ENCODE data around the gene LDLRAD3.

LDLRAD3 gene

GRCh38 chr11:36212564-36213392 is 268.9 kb downstream of the LDLRAD3 start:
- ChIA-PET POLR2A (ENCODE audit: low non-redundant PET) (no interaction called here), CTCF (interaction anchor here (0.6 to 0.7 kb wide), 2 partner anchors 336 to 479 kb away, joined by 3 to 4 read pairs; no protein-coding TSS in a partner anchor)
- H3K27ac ChIP-seq = no peak overlapping the region
- DNase-seq (ENCODE audit: low spot score) = no peak
- no peak for TF ChIP-seq CTCF (conservative IDR thresholded peaks at IDR 0.05; ENCODE audit: low read depth)

DNA sequence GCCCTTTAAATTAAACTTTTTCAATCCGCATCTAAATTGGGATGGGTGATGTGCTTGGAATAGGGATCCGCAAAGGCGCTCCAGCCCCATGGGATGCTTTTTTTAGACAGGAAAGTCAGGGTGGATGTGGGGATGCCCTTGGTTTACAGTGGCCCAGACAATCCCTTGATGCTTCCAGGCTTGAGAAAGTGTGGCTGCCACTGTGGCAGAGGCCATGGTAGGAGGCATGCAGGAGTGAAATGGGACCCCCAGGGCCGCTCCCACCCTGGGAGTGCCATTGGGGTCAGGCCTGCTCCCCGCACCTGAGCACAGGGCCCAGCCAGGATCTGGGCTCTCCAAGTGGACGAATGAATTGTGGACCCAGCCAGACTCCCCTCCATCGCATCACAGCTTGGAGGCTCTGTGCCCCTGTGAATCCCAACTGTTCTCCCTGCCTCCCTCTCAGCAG is 269.6 kb downstream of the LDLRAD3 start:
- TF ChIP-seq CTCF (conservative IDR thresholded peaks at IDR 0.05; ENCODE audit: low read depth) = no peak
- CTCF ChIA-PET = interaction anchor here (0.6 kb wide), 1 partner anchor 480 kb away, joined by 4 read pairs; no protein-coding TSS in a partner anchor
- H3K27ac ChIP-seq = no peak overlapping the region
- POLR2A ChIA-PET (ENCODE audit: low non-redundant PET) = no interaction called here
- no peak for DNase-seq (ENCODE audit: low spot score)

DNA sequence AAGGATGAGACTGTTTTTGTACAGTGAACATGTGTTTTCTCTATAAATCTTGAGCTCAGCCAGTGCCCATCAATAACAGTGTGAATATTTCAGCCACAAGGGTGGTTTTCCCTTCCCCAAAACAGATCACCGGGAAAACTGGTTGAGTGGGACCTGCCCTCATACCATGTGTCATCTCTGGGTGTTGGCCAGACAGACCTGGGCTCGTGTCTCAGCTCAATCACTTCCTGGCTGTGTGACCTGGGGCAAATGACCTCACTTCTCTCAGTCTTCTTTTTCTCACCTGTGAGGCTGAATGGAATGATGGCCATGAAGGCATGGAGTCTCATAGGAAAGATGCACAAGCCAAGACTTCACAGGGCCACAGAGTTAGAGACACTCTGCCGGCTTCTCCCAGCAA is 270.6 kb downstream of the LDLRAD3 start:
- H3K27ac ChIP-seq = no peak overlapping the region
- DNase-seq (ENCODE audit: low spot score) = peak; percentile 78
- TF ChIP-seq CTCF (conservative IDR thresholded peaks at IDR 0.05; ENCODE audit: low read depth) = no peak
- POLR2A ChIA-PET (ENCODE audit: low non-redundant PET) = no interaction called here
- CTCF ChIA-PET = interaction anchor here (0.6 to 1.2 kb wide), 2 partner anchors 39 to 393 kb away, joined by 3 read pairs; no protein-coding TSS in a partner anchor

- ChIA-PET POLR2A (ENCODE audit: low non-redundant PET) (no interaction called here), CTCF (interaction anchor here (0.5 to 1.2 kb wide), 4 partner anchors 32 to 393 kb away, joined by 3 read pairs; no protein-coding TSS in a partner anchor)
- no peak for DNase-seq (ENCODE audit: low spot score)
- no peak overlapping the region for H3K27ac ChIP-seq
- TF ChIP-seq CTCF (conservative IDR thresholded peaks at IDR 0.05; ENCODE audit: low read depth) = no peak
These were observed 271.3 kb downstream of the LDLRAD3 start for GRCh38 chr11:36214976-36215692.

GRCh38 chr11:36215693-36216060 is 271.8 kb downstream of the LDLRAD3 start:
- DNase-seq (ENCODE audit: low spot score) = no peak
- ChIA-PET CTCF (interaction anchor here (0.5 to 1.1 kb wide), 4 partner anchors 32 to 596 kb away, joined by 3 read pairs; no protein-coding TSS in a partner anchor), POLR2A (ENCODE audit: low non-redundant PET) (no interaction called here)
- no peak for TF ChIP-seq CTCF (conservative IDR thresholded peaks at IDR 0.05; ENCODE audit: low read depth)
- H3K27ac ChIP-seq = no peak overlapping the region

GRCh38 chr11:36216061-36216615 is 272.3 kb downstream of the LDLRAD3 start:
- DNase-seq (ENCODE audit: low spot score) = no peak
- POLR2A ChIA-PET (ENCODE audit: low non-redundant PET) = no interaction called here
- CTCF ChIA-PET = interaction anchor here (0.6 to 1.1 kb wide), 3 partner anchors 33 to 596 kb away, joined by 3 read pairs; no protein-coding TSS in a partner anchor
- TF ChIP-seq CTCF (conservative IDR thresholded peaks at IDR 0.05; ENCODE audit: low read depth) = no peak
- H3K27ac ChIP-seq = no peak overlapping the region
